ENCODE measurements around the gene MYD88. TPM values are rescaled to one million over a fixed set of nuclear protein-coding genes. Genes with fewer than 3 reads are reported as not detected.

The MYD88 gene
- total RNA-seq, 1 donor: 6.9 TPM

GRCh38 chr3:38120693-38121450, 17.6 kb upstream of the MYD88 start:
- no peak for DNase-seq (ENCODE audit: low read depth)
- TF ChIP-seq, protein P1, sequence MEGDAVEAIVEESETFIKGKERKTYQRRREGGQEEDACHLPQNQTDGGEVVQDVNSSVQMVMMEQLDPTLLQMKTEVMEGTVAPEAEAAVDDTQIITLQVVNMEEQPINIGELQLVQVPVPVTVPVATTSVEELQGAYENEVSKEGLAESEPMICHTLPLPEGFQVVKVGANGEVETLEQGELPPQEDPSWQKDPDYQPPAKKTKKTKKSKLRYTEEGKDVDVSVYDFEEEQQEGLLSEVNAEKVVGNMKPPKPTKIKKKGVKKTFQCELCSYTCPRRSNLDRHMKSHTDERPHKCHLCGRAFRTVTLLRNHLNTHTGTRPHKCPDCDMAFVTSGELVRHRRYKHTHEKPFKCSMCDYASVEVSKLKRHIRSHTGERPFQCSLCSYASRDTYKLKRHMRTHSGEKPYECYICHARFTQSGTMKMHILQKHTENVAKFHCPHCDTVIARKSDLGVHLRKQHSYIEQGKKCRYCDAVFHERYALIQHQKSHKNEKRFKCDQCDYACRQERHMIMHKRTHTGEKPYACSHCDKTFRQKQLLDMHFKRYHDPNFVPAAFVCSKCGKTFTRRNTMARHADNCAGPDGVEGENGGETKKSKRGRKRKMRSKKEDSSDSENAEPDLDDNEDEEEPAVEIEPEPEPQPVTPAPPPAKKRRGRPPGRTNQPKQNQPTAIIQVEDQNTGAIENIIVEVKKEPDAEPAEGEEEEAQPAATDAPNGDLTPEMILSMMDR (IDR thresholded peaks at IDR 0.05; ENCODE audit: insufficient read depth, low read depth, low read length): no peak
- no peak overlapping the region for H3K4me3 ChIP-seq (ENCODE audit: low read depth, low read length)

DNA sequence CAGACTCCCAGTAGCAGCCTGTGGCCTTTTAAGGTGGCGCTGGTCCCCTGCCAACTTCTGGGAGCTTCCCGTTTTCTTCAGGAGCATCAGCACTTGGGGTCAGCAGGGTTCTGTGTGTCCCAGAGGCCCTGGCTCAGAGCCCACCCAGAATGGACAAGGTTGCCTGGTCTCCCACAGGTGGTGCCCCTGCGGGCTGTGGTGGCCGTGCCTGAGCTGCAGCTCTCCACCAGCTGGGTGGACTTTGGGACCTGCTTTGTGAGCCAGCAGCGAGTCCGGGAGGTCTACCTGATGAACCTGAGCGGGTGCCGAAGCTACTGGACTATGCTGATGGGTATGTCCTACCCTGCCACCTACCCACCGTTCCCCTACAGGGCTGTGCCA, 17.0 kb upstream of the MYD88 start:
- no peak for DNase-seq (ENCODE audit: low read depth)
- TF ChIP-seq, protein P1 (IDR thresholded peaks at IDR 0.05; ENCODE audit: insufficient read depth, low read depth, low read length): no peak
- no peak overlapping the region for H3K4me3 ChIP-seq (ENCODE audit: low read depth, low read length)

GRCh38 chr3:38121832-38122461, 16.5 kb upstream of the MYD88 start:
- no peak for DNase-seq (ENCODE audit: low read depth)
- TF ChIP-seq, protein P1 (IDR thresholded peaks at IDR 0.05; ENCODE audit: insufficient read depth, low read depth, low read length): no peak
- no peak overlapping the region for H3K4me3 ChIP-seq (ENCODE audit: low read depth, low read length)

GRCh38 chr3:38122712-38123290, 15.7 kb upstream of the MYD88 start:
- TF ChIP-seq, protein P1 (IDR thresholded peaks at IDR 0.05; ENCODE audit: insufficient read depth, low read depth, low read length): no peak
- no peak for DNase-seq (ENCODE audit: low read depth)
- no peak overlapping the region for H3K4me3 ChIP-seq (ENCODE audit: low read depth, low read length)

GRCh38 chr3:38124324-38125122, 13.9 kb upstream of the MYD88 start:
- TF ChIP-seq, protein P1 (IDR thresholded peaks at IDR 0.05; ENCODE audit: insufficient read depth, low read depth, low read length): no peak
- no peak overlapping the region for H3K4me3 ChIP-seq (ENCODE audit: low read depth, low read length)
- no peak for DNase-seq (ENCODE audit: low read depth)

DNA sequence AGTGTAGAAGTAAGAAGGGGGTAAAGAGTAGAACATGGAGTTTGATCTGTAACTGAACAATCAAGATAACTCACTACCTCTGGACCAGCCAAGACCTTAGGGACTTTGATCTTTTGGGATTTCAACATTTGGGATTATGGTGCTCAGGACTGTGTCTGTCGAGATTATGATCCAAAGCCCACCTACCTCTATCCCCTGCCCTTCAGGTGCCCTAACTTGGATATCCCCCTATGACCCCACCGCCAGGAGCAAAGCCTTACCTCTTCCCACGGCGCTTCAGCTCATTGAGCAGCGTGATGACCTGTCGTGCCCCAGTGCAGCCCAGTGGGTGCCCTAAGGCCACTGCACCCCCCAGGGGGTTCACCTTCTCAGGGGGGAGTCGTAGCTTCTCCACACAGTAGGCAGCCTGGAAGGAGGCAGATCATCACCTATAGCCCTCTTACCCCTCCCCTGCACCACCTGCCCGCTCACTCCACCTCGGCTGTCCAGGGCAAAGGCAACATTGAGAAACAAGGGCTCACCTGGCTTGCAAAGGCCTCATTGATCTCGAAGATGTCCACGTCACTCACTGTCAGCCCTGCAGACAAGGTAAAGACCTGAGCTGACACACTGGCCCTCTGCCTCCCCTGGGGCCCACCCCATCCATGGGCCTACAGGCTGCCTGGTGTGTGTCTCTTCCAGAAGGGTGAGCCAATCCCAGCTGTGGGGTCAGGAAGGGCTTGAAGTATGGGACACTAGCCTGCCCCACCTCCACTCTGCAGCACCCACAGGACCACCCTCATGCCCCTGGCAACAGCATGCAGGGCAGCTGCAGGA, 12.9 kb upstream of the MYD88 start:
- TF ChIP-seq, protein P1 (IDR thresholded peaks at IDR 0.05; ENCODE audit: insufficient read depth, low read depth, low read length): no peak
- H3K4me3 ChIP-seq (ENCODE audit: low read depth, low read length): no peak overlapping the region
- DNase-seq (ENCODE audit: low read depth): no peak
